Liver (tissue), 9 donors: Measurements from ENCODE around the gene FRMD4A. TPM values are rescaled to one million over a fixed set of nuclear protein-coding genes. Genes with fewer than 3 reads are reported as not detected.

Experiments used
- DNase-seq: peaks from one replicate; pipeline ENCODE4 v3.0.0-alpha.2; 2017; ENCODE audit warnings: low spot score
- H3K27ac ChIP-seq, 2 donors: one replicate each; pipeline ENCODE4 v1.7.0; 2013; ENCODE audit warnings: inconsistent platforms in 2 of 2, low read length in 2 of 2, control low read depth in 1 of 2, low read depth in 1 of 2, mild to moderate bottlenecking in 1 of 2
- H3K27me3 ChIP-seq, 4 donors: one replicate each; pipeline versions ENCODE4 v1.6.1 to v1.7.0; 2013; ENCODE audit warnings: low read length in 3 of 4, inconsistent platforms in 1 of 4, mild to moderate bottlenecking in 1 of 4, moderate library complexity in 1 of 4; ENCODE audit not compliant: control insufficient read depth in 4 of 4, insufficient read depth in 4 of 4
- H3K36me3 ChIP-seq, 4 donors: one replicate each; pipeline versions ENCODE4 v1.6.1 to v1.7.0; 2013; ENCODE audit warnings: low read length in 3 of 4, mild to moderate bottlenecking in 3 of 4, low read depth in 1 of 4, moderate library complexity in 1 of 4; ENCODE audit not compliant: control insufficient read depth in 4 of 4, insufficient read depth in 3 of 4
- H3K4me1 ChIP-seq, 4 donors: one replicate each; pipeline versions ENCODE4 v1.6.1 to v1.7.0; 2013; ENCODE audit warnings: low read length in 3 of 4, mild to moderate bottlenecking in 3 of 4, moderate library complexity in 1 of 4; ENCODE audit not compliant: control insufficient read depth in 4 of 4, insufficient read depth in 4 of 4
- H3K4me3 ChIP-seq, 3 donors: one replicate each; pipeline versions ENCODE4 v1.6.1 to v1.7.0; 2013; ENCODE audit warnings: low read length in 3 of 3, control low read depth in 1 of 3, low read depth in 1 of 3, mild to moderate bottlenecking in 1 of 3
- H3K9ac ChIP-seq, 2 donors: one replicate each; pipeline ENCODE4 v1.7.0; 2013; ENCODE audit warnings: low read length in 2 of 2, mild to moderate bottlenecking in 2 of 2, moderate library complexity in 2 of 2, control low read depth in 1 of 2, low read depth in 1 of 2
- H3K9me3 ChIP-seq, 4 donors: one replicate each; pipeline versions ENCODE4 v1.6.1 to v1.7.0; 2013; ENCODE audit warnings: low read length in 3 of 4; ENCODE audit not compliant: control insufficient read depth in 4 of 4
- EGR1 ChIP-seq, 2 donors: IDR thresholded peaks; 2 replicates each; pipeline ENCODE4 v1.6.1; 2016 to 2018; ENCODE audit warnings: antibody characterized with exemption in 2 of 2, low read depth in 2 of 2
- FOXA1 ChIP-seq: IDR thresholded peaks from 2 replicates; pipeline ENCODE4 v1.6.1; 2016; ENCODE audit warnings: antibody characterized with exemption
- FOXA2 ChIP-seq: IDR thresholded peaks from 2 replicates; pipeline ENCODE4 v1.6.1; 2016; ENCODE audit warnings: antibody characterized with exemption
- GABPA ChIP-seq, 2 donors: IDR thresholded peaks in 1 of 2; conservative IDR thresholded peaks in 1 of 2; 2 replicates each; pipeline ENCODE4 v1.6.1; 2016; ENCODE audit warnings: antibody characterized with exemption in 2 of 2, mild to moderate bottlenecking in 1 of 2, moderate library complexity in 1 of 2
- HNF4A ChIP-seq, 2 donors: conservative IDR thresholded peaks; 2 replicates each; pipeline ENCODE4 v1.6.1; 2016; ENCODE audit warnings: antibody characterized with exemption in 2 of 2, mild to moderate bottlenecking in 2 of 2
- HNF4G ChIP-seq: IDR thresholded peaks from 2 replicates; pipeline ENCODE4 v1.6.1; 2016; ENCODE audit warnings: antibody characterized with exemption
- JUND ChIP-seq, 2 donors: IDR thresholded peaks; 2 replicates each; pipeline ENCODE4 v1.6.1; 2016; ENCODE audit warnings: antibody characterized with exemption in 2 of 2
- NR2F2 ChIP-seq: IDR thresholded peaks from 2 replicates; pipeline ENCODE4 v1.6.1; 2016; ENCODE audit warnings: antibody characterized with exemption
- RAD21 ChIP-seq, 2 donors: IDR thresholded peaks; 2 replicates each; pipeline ENCODE4 v1.6.1; 2016; ENCODE audit warnings: antibody characterized with exemption in 2 of 2, mild to moderate bottlenecking in 2 of 2
- RXRA ChIP-seq, 2 donors: IDR thresholded peaks; 2 replicates each; pipeline ENCODE4 v1.6.1; 2017 to 2018; ENCODE audit warnings: antibody characterized with exemption in 2 of 2, mild to moderate bottlenecking in 1 of 2
- SP1 ChIP-seq: IDR thresholded peaks from 2 replicates; pipeline ENCODE4 v1.6.1; 2018; ENCODE audit warnings: antibody characterized with exemption, mild to moderate bottlenecking
- TAF1 ChIP-seq: conservative IDR thresholded peaks from 2 replicates; pipeline ENCODE4 v1.6.1; 2016; ENCODE audit warnings: antibody characterized with exemption, mild to moderate bottlenecking
- YY1 ChIP-seq: IDR thresholded peaks from 2 replicates; pipeline ENCODE4 v1.6.1; 2016; ENCODE audit warnings: antibody characterized with exemption, mild to moderate bottlenecking
- WGBS: extraction: QIAGEN DNeasy Blood & Tissue Kit; methylation state at CpG from one replicate; pipeline ENCODE4 v1.1.7; 2013; 5-methylcytosine and 5-hydroxymethylcytosine counted together
- polyA plus RNA-seq, 2 donors: library from polyadenylated mRNA; stranded (reverse) in 1 of 2; unstranded in 1 of 2; fragments of 200-250 nt in 1 of 2; fragments of >200 nt in 1 of 2; fragmentation: Nextera tagmentation in 1 of 2; extraction: Ambion mirVana in 1 of 2; gene quantifications; one replicate each; pipeline versions ENCODE4 v1.2.1 to v1.2.3, GENCODE V29; 2013 to 2015
- total RNA-seq, 2 donors: library from RNA; depleted of rRNA; stranded (reverse); fragments of >200 nt; gene quantifications; one replicate each; pipeline ENCODE4 v1.2.3, GENCODE V29; 2014
- TF ChIP-seq, protein P1 (sequence below): IDR thresholded peaks from 2 replicates; pipeline ENCODE4 v1.6.1; 2016; ENCODE audit warnings: antibody characterized with exemption
- TF ChIP-seq, protein P2 (sequence below): IDR thresholded peaks from 2 replicates; pipeline ENCODE4 v1.6.1; 2016; ENCODE audit warnings: antibody characterized with exemption
- TF ChIP-seq, protein P3 (sequence below): IDR thresholded peaks from 2 replicates; pipeline ENCODE4 v1.6.1; 2016; ENCODE audit warnings: antibody characterized with exemption
- TF ChIP-seq, protein P4 (sequence below): IDR thresholded peaks from 2 replicates; pipeline ENCODE4 v1.6.1; 2016; ENCODE audit warnings: antibody characterized with exemption, mild to moderate bottlenecking
- TF ChIP-seq, protein P5 (sequence below): fragments of 150-350 bp; IDR thresholded peaks from 2 replicates; pipeline ENCODE4 v1.5.1; 2017; ENCODE audit warnings: improper control_type of control experiment, low read depth, low read length; ENCODE audit not compliant: missing input control
- donor health status: healthy.
- donor health status: healthy.
- donor health status: healthy.
- donor health status: healthy.
- donor health status: healthy.

Gene FRMD4A
- total and polyA plus RNA-seq, 4 donors: 8.2 to 34.3 (median 13.1) TPM

DNA sequence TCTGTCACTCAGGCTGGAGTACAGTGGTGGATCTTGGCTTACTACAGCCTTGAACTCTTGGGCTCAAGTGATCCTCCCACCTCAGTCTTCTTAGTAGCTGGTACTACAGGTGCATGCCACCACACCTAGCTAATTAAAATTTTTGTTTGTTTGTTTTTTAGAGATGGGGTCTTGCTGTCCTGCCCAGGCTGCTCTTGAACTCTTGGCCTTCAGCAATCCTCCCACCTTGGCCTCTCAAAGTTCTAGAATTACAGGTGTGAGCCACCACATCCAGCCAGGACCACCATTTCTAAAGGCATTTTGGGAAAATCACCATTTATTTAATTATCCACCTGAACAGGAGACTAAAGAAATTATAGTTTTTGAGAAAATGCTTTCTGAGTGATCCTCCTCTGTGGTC, 491.7 kb downstream of the FRMD4A start:
- Histone ChIP-seq H3K36me3 (no peaks in the 10 kb centered on the region), H3K27ac (no peak overlapping the region), H3K27me3 (no peaks in the 10 kb centered on the region), H3K4me1 (peaks cover 0 to 4% (median 0%) of the 10 kb centered on the region in 4 donors), H3K4me3 (no peak overlapping the region), H3K9me3 (peaks cover 0 to 4% (median under 1%) of the 10 kb centered on the region in 4 donors), H3K9ac (no peak overlapping the region)
- TF ChIP-seq SP1 (no peak), JUND (IDR thresholded peaks at IDR 0.05) (no peak), TAF1 (no peak), HNF4G (no peak), EGR1 (IDR thresholded peaks at IDR 0.05; ENCODE audit: low read depth in 2 of 2) (no peak), RXRA (IDR thresholded peaks at IDR 0.05) (no peak), RAD21 (IDR thresholded peaks at IDR 0.05) (no peak)
- TF ChIP-seq, protein P1, sequence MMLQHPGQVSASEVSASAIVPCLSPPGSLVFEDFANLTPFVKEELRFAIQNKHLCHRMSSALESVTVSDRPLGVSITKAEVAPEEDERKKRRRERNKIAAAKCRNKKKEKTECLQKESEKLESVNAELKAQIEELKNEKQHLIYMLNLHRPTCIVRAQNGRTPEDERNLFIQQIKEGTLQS: no peak
- TF ChIP-seq, protein P2, sequence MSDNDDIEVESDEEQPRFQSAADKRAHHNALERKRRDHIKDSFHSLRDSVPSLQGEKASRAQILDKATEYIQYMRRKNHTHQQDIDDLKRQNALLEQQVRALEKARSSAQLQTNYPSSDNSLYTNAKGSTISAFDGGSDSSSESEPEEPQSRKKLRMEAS: no peak
- DNase-seq: no peak

DNA sequence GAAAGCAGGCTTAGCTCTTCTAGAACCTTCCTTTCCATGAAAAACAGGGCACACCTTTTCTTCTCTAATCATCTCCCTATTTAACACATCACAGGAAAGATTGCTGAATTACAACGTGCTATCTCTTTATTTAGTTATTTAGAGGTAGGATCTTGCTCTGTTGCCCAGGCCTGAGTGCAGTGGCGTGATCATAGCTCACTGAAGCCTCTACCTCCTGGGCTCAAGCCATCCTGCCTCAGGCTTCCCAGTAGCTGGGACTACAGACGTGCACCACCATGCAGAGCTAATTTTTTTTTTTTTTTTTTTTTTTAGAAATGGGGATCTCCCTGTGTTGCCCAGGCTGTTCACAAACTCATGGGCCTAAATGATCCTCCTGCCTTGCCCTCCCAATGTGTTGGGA, 492.8 kb downstream of the FRMD4A start:
- Histone ChIP-seq H3K27ac (no peak overlapping the region), H3K4me1 (peaks cover 0 to 4% (median 0%) of the 10 kb centered on the region in 4 donors)

DNA sequence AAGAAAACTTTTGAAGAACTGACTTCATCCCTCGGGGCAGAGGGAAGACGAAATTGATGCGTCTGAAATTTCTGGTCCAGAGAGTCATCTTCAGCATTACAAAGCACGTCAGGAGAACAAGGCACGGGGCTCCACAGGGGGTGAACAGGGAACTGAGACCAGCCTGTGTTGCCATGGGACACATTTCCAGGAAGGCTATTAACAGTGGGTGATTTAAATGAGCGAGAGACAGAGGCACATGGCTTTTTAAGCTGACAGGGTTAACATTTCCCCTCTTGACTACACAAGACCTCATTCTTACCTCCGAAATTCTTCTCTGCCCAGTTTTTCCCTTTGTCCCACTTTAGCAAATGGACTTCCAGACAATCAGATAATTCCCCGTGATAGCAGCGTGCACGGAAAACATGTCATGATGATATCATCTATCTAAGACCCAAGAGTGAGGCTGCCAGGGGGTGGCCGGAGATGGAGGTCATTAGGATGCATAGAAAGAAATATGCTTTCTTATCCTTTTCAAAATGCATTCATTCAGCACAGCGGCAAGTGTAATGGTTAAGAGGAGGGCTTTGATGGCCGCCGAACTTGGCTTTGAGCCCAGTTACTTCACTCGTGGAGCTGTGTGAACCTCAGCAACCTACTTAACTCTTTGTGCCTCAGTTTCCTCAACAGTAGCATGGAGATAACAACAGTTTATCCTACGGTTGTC, 496.0 kb downstream of the FRMD4A start:
- DNase-seq: no peak
- TF ChIP-seq JUND (IDR thresholded peaks at IDR 0.05) (no peak), EGR1 (IDR thresholded peaks at IDR 0.05; ENCODE audit: low read depth in 2 of 2) (no peak), SP1 (no peak), RAD21 (IDR thresholded peaks at IDR 0.05) (no peak), FOXA1 (no peak), GABPA (IDR thresholded peaks at IDR 0.05 in 1 of 2, conservative IDR thresholded peaks at IDR 0.05 in 1 of 2) (no peak), YY1 (no peak), RXRA (IDR thresholded peaks at IDR 0.05) (no peak), FOXA2 (no peak), HNF4G (no peak), NR2F2 (no peak), TAF1 (no peak), HNF4A (conservative IDR thresholded peaks at IDR 0.05) (no peak)
- TF ChIP-seq, protein P3, sequence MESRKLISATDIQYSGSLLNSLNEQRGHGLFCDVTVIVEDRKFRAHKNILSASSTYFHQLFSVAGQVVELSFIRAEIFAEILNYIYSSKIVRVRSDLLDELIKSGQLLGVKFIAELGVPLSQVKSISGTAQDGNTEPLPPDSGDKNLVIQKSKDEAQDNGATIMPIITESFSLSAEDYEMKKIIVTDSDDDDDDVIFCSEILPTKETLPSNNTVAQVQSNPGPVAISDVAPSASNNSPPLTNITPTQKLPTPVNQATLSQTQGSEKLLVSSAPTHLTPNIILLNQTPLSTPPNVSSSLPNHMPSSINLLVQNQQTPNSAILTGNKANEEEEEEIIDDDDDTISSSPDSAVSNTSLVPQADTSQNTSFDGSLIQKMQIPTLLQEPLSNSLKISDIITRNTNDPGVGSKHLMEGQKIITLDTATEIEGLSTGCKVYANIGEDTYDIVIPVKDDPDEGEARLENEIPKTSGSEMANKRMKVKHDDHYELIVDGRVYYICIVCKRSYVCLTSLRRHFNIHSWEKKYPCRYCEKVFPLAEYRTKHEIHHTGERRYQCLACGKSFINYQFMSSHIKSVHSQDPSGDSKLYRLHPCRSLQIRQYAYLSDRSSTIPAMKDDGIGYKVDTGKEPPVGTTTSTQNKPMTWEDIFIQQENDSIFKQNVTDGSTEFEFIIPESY: no peak
- TF ChIP-seq, protein P4, sequence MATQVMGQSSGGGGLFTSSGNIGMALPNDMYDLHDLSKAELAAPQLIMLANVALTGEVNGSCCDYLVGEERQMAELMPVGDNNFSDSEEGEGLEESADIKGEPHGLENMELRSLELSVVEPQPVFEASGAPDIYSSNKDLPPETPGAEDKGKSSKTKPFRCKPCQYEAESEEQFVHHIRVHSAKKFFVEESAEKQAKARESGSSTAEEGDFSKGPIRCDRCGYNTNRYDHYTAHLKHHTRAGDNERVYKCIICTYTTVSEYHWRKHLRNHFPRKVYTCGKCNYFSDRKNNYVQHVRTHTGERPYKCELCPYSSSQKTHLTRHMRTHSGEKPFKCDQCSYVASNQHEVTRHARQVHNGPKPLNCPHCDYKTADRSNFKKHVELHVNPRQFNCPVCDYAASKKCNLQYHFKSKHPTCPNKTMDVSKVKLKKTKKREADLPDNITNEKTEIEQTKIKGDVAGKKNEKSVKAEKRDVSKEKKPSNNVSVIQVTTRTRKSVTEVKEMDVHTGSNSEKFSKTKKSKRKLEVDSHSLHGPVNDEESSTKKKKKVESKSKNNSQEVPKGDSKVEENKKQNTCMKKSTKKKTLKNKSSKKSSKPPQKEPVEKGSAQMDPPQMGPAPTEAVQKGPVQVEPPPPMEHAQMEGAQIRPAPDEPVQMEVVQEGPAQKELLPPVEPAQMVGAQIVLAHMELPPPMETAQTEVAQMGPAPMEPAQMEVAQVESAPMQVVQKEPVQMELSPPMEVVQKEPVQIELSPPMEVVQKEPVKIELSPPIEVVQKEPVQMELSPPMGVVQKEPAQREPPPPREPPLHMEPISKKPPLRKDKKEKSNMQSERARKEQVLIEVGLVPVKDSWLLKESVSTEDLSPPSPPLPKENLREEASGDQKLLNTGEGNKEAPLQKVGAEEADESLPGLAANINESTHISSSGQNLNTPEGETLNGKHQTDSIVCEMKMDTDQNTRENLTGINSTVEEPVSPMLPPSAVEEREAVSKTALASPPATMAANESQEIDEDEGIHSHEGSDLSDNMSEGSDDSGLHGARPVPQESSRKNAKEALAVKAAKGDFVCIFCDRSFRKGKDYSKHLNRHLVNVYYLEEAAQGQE: no peak
- TF ChIP-seq, protein P5, sequence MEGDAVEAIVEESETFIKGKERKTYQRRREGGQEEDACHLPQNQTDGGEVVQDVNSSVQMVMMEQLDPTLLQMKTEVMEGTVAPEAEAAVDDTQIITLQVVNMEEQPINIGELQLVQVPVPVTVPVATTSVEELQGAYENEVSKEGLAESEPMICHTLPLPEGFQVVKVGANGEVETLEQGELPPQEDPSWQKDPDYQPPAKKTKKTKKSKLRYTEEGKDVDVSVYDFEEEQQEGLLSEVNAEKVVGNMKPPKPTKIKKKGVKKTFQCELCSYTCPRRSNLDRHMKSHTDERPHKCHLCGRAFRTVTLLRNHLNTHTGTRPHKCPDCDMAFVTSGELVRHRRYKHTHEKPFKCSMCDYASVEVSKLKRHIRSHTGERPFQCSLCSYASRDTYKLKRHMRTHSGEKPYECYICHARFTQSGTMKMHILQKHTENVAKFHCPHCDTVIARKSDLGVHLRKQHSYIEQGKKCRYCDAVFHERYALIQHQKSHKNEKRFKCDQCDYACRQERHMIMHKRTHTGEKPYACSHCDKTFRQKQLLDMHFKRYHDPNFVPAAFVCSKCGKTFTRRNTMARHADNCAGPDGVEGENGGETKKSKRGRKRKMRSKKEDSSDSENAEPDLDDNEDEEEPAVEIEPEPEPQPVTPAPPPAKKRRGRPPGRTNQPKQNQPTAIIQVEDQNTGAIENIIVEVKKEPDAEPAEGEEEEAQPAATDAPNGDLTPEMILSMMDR: no peak
- TF ChIP-seq, protein P1: no peak

More for the DNA sequence above, 492.8 kb downstream of the FRMD4A start:
- no peaks in the 10 kb centered on the region for H3K36me3 ChIP-seq
- TF ChIP-seq, protein P2: no peak
- TF ChIP-seq NR2F2: no peak
- DNase-seq: no peak
- peaks cover 0 to 4% (median under 1%) of the 10 kb centered on the region in 4 donors for H3K9me3 ChIP-seq
- 90% methylated on average over 3 of the region's 3 CpGs for WGBS
- no peak overlapping the region for H3K4me3 ChIP-seq
- no peaks in the 10 kb centered on the region for H3K27me3 ChIP-seq
- H3K9ac ChIP-seq: no peak overlapping the region

More for the DNA sequence above, 496.0 kb downstream of the FRMD4A start:
- H3K9me3 ChIP-seq: no peaks in the 10 kb centered on the region
- H3K27me3 ChIP-seq: no peaks in the 10 kb centered on the region
- no peaks in the 10 kb centered on the region for H3K36me3 ChIP-seq
- no peak overlapping the region for H3K9ac ChIP-seq
- no peak overlapping the region for H3K4me3 ChIP-seq
- WGBS: 46% methylated on average over 16 of the region's 16 CpGs
- peaks cover 0 to 4% (median 0%) of the 10 kb centered on the region in 4 donors for H3K4me1 ChIP-seq
- peak overlapping the region; percentile 4 to 35 for H3K27ac ChIP-seq
